NT2/D1 (cell line): Measurements from ENCODE around the gene TCF19.
"Not testable (repeated sequence)": the region's sequence is repeated elsewhere in the genome, so short reads cannot be mapped to it uniquely, and the experiment has no call there.

Source experiments
- YY1 ChIP-seq: IDR thresholded peaks from 2 replicates; pipeline ENCODE4 v1.6.1; 2011; ENCODE audit not compliant: insufficient read length, insufficient read depth
- ZNF274 ChIP-seq: IDR thresholded peaks from 2 replicates; pipeline ENCODE4 v1.6.1; 2011; ENCODE audit warnings: mild to moderate bottlenecking, low read depth, low read length

GRCh38 chr6:31192431-31193105 is 34.2 kb downstream of the TCF19 start:
- TF ChIP-seq ZNF274, YY1: not testable (repeated sequence)
